ENCODE measurements around the gene SYT9.

SYT9 gene

DNA sequence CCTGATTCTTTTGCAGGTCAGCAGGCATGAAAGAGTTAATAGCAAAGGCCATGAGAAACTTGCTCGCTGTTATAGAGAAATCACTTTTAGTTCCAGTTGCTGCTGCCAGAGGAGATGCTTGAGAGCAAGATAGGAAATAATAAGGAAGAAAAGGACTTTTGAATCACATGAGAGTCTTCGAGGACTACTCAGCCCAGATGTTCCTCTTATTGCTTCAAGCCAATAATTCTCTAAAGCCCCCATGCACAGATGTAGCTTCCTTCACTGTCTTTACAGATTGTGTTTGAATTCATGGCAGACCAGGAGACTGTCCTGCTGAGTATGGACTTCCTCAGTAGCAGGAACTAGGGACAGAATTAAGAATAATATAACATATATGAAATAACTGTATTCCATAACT is 183.5 kb downstream of the SYT9 start:
- no peak overlapping the region for H3K27ac ChIP-seq (ENCODE audit: low read length)

DNA sequence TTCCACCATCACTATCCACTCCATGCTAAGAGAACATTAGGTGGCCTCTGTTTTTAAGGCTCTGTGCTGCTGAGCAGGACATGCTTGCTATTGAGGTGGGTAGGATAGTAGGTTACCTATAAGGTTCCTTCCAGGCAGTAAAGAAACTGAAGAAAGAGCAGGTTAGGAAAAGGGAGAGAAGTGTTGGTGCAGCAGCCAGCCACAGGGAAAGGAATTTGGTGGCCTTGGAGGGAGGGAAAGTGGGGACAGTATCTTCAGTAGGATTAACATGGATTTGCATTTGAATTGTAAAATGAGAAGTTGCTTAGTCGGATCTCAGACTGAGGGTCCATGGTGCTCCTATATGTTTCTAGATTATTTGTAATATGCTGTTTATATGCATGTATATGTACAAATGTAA is 184.4 kb downstream of the SYT9 start:
- no peak overlapping the region for H3K4me3 ChIP-seq (ENCODE audit: low read length)
- H3K9me3 ChIP-seq (ENCODE audit: control insufficient read depth, low read depth, low read length), result no peaks in the 10 kb centered on the region
- no peak overlapping the region for H3K9ac ChIP-seq (ENCODE audit: low read length)
- H3K27ac ChIP-seq (ENCODE audit: low read length), result no peak overlapping the region
- H3K36me3 ChIP-seq (ENCODE audit: control insufficient read depth, low read depth, low read length), result no peaks in the 10 kb centered on the region
- H3K27me3 ChIP-seq (ENCODE audit: control insufficient read depth, insufficient read depth, low read length), result no peaks in the 10 kb centered on the region
- H3K4me1 ChIP-seq (ENCODE audit: control insufficient read depth, low read depth, low read length), result peaks cover 7% of the 10 kb centered on the region

More for the DNA sequence above, 183.5 kb downstream of the SYT9 start:
- Histone ChIP-seq H3K27me3 (ENCODE audit: control insufficient read depth, insufficient read depth, low read length) (no peaks in the 10 kb centered on the region), H3K4me1 (ENCODE audit: control insufficient read depth, low read depth, low read length) (peaks cover 7% of the 10 kb centered on the region), H3K36me3 (ENCODE audit: control insufficient read depth, low read depth, low read length) (no peaks in the 10 kb centered on the region), H3K9ac (ENCODE audit: low read length) (no peak overlapping the region), H3K9me3 (ENCODE audit: control insufficient read depth, low read depth, low read length) (no peaks in the 10 kb centered on the region), H3K4me3 (ENCODE audit: low read length) (no peak overlapping the region)

DNA sequence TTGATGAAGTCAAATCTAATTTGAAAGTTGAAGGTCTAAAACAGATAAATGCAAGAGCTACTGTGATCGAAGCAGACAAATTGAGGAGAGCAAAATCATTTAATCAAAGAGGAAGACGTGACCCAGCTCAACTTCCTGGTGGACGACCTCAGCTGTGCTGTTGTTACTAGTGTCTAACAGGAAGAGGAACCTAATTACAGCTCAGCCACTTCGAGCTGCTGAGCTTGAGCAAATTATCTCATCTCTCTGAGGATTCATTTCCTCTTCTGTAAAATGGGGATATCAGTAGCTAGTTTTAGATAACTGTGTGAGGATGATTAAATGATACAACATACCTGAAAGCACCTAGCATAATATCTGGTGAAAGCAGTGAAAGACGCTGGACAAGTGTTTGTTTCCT is 185.0 kb downstream of the SYT9 start:
- no peak overlapping the region for H3K27ac ChIP-seq (ENCODE audit: low read length)
- H3K36me3 ChIP-seq (ENCODE audit: control insufficient read depth, low read depth, low read length), result no peaks in the 10 kb centered on the region
- H3K9me3 ChIP-seq (ENCODE audit: control insufficient read depth, low read depth, low read length), result no peaks in the 10 kb centered on the region
- peaks cover 7% of the 10 kb centered on the region for H3K4me1 ChIP-seq (ENCODE audit: control insufficient read depth, low read depth, low read length)
- H3K27me3 ChIP-seq (ENCODE audit: control insufficient read depth, insufficient read depth, low read length), result no peaks in the 10 kb centered on the region
- no peak overlapping the region for H3K9ac ChIP-seq (ENCODE audit: low read length)
- no peak overlapping the region for H3K4me3 ChIP-seq (ENCODE audit: low read length)

DNA sequence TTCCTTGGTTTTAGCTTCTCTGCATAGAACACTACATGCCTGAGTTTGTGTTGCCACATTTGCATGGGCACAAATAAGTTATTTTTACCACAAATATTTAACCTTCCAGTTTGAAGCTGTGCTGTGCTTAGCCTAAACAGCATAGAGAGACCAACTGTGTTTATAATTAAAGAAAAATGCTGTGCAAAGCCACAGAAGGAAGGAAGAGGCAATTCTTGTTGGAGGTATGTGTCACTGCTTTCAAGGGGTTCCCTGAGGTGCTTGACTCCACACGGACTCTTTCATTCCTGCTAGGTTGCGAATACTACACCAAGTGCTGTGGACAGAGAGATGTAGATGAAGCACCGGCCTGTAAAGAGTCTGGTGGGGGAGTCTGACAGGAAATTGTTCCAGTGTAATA is 186.0 kb downstream of the SYT9 start:
- Histone ChIP-seq H3K4me3 (ENCODE audit: low read length) (no peak overlapping the region), H3K27me3 (ENCODE audit: control insufficient read depth, insufficient read depth, low read length) (no peaks in the 10 kb centered on the region), H3K9ac (ENCODE audit: low read length) (no peak overlapping the region), H3K4me1 (ENCODE audit: control insufficient read depth, low read depth, low read length) (peaks cover 7% of the 10 kb centered on the region), H3K27ac (ENCODE audit: low read length) (no peak overlapping the region), H3K36me3 (ENCODE audit: control insufficient read depth, low read depth, low read length) (no peaks in the 10 kb centered on the region), H3K9me3 (ENCODE audit: control insufficient read depth, low read depth, low read length) (no peaks in the 10 kb centered on the region)

DNA sequence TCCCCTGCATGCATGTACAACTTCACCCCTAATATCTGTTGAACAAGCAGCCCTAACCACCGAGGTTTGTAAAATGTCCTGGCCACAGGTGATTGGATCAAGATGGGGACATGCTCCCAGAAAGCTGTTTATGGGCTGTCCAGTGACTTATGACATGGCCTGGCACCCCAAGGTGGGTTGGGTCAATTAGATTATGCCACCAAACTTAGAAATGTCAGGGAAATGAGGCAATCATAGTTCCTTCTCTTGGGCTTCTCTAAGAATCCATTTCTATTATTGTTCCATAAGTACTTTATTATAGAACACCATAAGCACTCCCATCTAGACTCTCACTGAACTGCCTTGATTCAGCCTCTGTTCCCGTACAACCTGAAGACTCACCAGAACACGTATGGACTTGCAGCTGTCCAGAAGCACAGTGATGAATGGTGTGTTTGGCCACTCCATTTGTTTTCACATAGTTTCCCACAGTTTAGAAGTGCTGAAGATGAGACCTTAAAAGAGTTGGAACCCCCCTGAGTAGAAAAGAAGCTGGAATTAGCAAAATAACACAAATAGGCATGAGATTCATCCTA is 188.1 kb downstream of the SYT9 start:
- Histone ChIP-seq H3K27me3 (ENCODE audit: control insufficient read depth, insufficient read depth, low read length) (no peaks in the 10 kb centered on the region), H3K4me3 (ENCODE audit: low read length) (no peak overlapping the region), H3K36me3 (ENCODE audit: control insufficient read depth, low read depth, low read length) (no peaks in the 10 kb centered on the region), H3K4me1 (ENCODE audit: control insufficient read depth, low read depth, low read length) (peaks cover 7% of the 10 kb centered on the region), H3K27ac (ENCODE audit: low read length) (no peak overlapping the region), H3K9ac (ENCODE audit: low read length) (no peak overlapping the region), H3K9me3 (ENCODE audit: control insufficient read depth, low read depth, low read length) (no peaks in the 10 kb centered on the region)

DNA sequence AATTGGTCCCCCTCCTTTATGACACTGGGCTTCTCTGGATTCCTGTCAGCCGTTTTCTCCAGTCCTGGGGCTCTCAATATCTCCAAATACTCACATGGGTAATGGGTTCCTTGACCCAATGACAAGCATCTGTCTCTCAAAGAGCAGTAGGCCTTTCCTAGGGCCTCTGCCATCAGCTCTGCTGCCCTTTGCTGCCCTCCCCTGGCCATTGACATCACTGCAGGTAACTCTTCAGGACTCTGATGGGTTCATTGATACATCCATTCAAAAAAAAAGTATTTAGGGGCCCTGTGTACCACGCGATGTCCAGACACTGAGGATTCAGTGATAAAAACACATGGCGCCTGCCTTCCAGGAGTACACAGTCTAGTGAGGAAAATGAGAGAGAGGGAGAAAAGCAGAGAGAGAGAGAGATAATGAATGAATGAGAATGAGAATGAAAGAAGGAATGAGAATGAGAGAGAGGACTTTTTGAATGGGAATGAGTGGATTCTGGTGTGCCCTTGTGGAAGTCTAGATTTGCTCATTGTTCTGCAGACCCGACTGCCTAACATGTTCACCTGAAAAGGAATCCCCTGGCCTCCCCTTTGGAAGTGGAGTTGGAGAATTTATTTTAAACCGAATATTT is 191.0 kb downstream of the SYT9 start:
- no peak overlapping the region for H3K4me3 ChIP-seq (ENCODE audit: low read length)
- H3K27ac ChIP-seq (ENCODE audit: low read length), result no peak overlapping the region
- no peaks in the 10 kb centered on the region for H3K9me3 ChIP-seq (ENCODE audit: control insufficient read depth, low read depth, low read length)
- no peaks in the 10 kb centered on the region for H3K36me3 ChIP-seq (ENCODE audit: control insufficient read depth, low read depth, low read length)
- no peaks in the 10 kb centered on the region for H3K4me1 ChIP-seq (ENCODE audit: control insufficient read depth, low read depth, low read length)
- no peaks in the 10 kb centered on the region for H3K27me3 ChIP-seq (ENCODE audit: control insufficient read depth, insufficient read depth, low read length)
- H3K9ac ChIP-seq (ENCODE audit: low read length), result no peak overlapping the region

DNA sequence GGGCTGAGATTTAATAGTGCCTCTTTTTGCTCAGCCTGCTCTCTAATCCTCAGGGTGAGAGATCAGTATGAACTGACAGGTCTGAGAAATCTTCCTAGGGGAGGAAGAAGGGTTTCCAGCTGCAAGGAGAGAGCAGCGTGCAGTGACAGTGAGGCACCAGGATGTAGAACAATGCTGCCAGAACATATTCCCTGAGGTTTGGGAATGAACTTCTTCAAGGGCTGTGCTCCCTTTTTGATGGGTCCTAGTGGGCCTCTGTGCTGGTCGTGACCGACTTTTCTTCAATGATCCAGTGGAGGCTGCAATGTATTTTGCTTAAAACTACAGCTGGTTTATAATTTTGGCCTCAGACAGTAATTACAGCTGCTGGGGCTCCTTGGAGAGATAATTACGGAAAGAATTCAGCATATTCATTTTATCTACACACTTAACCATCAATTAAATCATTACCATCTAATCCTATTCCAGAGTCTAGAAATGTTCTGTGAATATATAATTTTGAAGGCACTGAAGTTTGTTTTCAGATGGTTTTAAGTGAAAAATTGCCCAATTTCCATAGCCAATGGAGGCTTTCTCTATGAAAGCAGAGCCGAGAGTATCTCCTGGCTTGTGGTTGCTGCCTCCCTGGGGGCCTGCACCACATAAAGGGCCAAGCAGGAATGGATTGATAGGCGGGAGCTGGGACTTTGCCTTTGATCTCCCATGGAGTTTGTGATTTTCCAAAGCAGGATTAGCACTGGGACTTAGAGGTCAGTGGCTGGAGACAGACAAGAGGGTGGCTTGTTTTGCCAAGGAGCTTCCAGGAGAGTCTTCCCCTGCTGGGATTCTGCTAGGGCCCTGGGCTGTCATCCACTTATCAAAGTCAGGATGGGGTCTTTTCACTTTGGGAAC is 192.6 kb downstream of the SYT9 start:
- Histone ChIP-seq H3K4me1 (ENCODE audit: control insufficient read depth, low read depth, low read length) (no peaks in the 10 kb centered on the region), H3K9ac (ENCODE audit: low read length) (no peak overlapping the region), H3K4me3 (ENCODE audit: low read length) (no peak overlapping the region), H3K36me3 (ENCODE audit: control insufficient read depth, low read depth, low read length) (no peaks in the 10 kb centered on the region), H3K27ac (ENCODE audit: low read length) (no peak overlapping the region), H3K9me3 (ENCODE audit: control insufficient read depth, low read depth, low read length) (no peaks in the 10 kb centered on the region), H3K27me3 (ENCODE audit: control insufficient read depth, insufficient read depth, low read length) (no peaks in the 10 kb centered on the region)

DNA sequence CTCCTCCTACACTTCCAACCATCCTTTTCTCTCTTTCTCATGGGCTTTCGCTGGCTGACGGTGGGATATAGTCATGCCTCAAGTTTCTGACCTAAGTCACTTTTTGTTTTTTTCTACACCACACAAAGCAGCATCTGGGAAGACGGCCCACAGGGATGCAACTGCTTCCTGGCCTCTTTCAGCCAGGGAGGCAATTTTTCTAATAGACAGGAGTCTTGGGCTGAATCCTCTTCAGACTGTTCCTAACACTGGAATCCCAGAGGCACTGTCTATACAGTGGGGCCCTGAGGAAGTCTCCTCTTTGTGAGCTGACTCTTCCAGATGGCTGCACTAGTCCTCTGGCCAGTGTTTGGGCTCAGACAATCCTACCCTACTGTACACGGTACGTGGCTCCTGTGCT is 193.9 kb downstream of the SYT9 start:
- no peaks in the 10 kb centered on the region for H3K27me3 ChIP-seq (ENCODE audit: control insufficient read depth, insufficient read depth, low read length)
- H3K27ac ChIP-seq (ENCODE audit: low read length), result no peak overlapping the region
- H3K4me1 ChIP-seq (ENCODE audit: control insufficient read depth, low read depth, low read length), result no peaks in the 10 kb centered on the region
- H3K9me3 ChIP-seq (ENCODE audit: control insufficient read depth, low read depth, low read length), result no peaks in the 10 kb centered on the region
- no peak overlapping the region for H3K4me3 ChIP-seq (ENCODE audit: low read length)
- no peaks in the 10 kb centered on the region for H3K36me3 ChIP-seq (ENCODE audit: control insufficient read depth, low read depth, low read length)
- no peak overlapping the region for H3K9ac ChIP-seq (ENCODE audit: low read length)

DNA sequence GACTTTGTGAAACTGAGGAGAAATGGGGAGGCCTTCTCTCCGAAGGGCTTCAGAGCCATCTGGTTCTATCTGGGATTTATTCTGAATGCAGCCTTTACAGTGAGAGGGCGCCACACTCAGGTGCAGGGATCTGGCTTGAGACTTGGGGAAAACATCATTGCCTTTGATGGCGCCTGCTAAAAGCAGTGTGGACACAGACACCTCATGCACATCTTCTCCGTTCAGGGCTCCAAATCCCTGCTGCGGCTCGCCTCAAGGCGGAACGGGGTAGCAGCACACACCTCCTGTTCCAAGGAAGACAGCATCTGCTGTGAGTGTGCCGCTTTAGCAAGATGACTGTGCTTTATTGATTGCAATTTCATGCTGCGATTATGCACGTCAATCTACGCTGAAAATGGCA is 196.5 kb downstream of the SYT9 start:
- Histone ChIP-seq H3K9me3 (ENCODE audit: control insufficient read depth, low read depth, low read length) (no peaks in the 10 kb centered on the region), H3K9ac (ENCODE audit: low read length) (no peak overlapping the region), H3K27me3 (ENCODE audit: control insufficient read depth, insufficient read depth, low read length) (no peaks in the 10 kb centered on the region), H3K27ac (ENCODE audit: low read length) (no peak overlapping the region), H3K4me1 (ENCODE audit: control insufficient read depth, low read depth, low read length) (no peaks in the 10 kb centered on the region), H3K36me3 (ENCODE audit: control insufficient read depth, low read depth, low read length) (no peaks in the 10 kb centered on the region), H3K4me3 (ENCODE audit: low read length) (no peak overlapping the region)

DNA sequence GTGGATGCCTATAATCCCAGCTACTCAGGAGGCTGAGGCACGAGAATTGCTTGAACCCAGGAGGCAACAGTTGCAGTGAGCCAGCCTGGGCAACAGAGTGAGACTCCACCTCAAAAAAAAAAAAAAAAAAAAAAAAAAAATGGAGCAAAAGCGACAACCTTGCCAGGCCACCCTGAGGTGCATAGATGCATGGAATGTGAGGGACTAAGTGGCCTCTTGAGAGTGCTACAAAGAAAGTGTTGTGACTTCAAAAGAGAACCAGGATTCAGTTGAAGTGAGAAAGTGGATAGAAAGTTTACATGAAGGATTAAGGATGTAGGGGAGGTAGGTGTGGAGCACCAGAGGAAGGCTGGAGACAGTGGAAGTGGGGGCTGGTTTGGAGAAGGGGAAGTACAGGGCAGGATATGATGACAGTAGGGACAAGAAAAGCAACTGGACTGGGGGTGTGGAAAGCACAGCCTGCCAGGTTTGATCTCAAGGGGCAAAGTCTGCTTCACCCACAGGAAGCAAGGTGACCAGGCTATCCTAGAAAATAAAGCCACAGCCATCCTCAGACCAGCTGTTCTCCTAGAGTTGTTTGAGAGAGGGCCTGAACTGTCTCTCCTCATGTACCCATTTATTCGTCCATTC is 197.6 kb downstream of the SYT9 start:
- H3K36me3 ChIP-seq (ENCODE audit: control insufficient read depth, low read depth, low read length), result no peaks in the 10 kb centered on the region
- H3K4me1 ChIP-seq (ENCODE audit: control insufficient read depth, low read depth, low read length), result no peaks in the 10 kb centered on the region
- no peaks in the 10 kb centered on the region for H3K9me3 ChIP-seq (ENCODE audit: control insufficient read depth, low read depth, low read length)
- no peak overlapping the region for H3K9ac ChIP-seq (ENCODE audit: low read length)
- no peak overlapping the region for H3K4me3 ChIP-seq (ENCODE audit: low read length)
- no peak overlapping the region for H3K27ac ChIP-seq (ENCODE audit: low read length)
- no peaks in the 10 kb centered on the region for H3K27me3 ChIP-seq (ENCODE audit: control insufficient read depth, insufficient read depth, low read length)

DNA sequence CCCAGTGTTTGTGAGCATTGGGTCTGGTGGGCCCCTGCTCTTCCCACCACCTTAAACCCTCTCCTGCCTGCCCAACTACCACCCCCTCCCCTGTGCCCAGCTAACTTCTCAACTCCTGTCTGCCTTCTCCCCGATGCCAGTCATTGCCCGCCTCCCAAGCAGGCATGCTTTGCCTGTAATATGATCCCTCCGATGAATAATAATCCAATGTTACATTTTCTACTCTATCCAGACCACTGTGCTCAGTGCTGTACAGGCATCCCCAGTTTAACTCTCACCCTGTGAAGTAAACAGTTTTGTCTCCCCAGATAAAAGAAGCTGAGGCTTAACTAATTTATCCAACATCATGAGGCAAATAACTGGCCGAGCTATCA is 198.1 kb downstream of the SYT9 start:
- Histone ChIP-seq H3K4me3 (ENCODE audit: low read length) (no peak overlapping the region), H3K27me3 (ENCODE audit: control insufficient read depth, insufficient read depth, low read length) (no peaks in the 10 kb centered on the region), H3K4me1 (ENCODE audit: control insufficient read depth, low read depth, low read length) (no peaks in the 10 kb centered on the region), H3K27ac (ENCODE audit: low read length) (no peak overlapping the region), H3K9ac (ENCODE audit: low read length) (no peak overlapping the region), H3K9me3 (ENCODE audit: control insufficient read depth, low read depth, low read length) (no peaks in the 10 kb centered on the region), H3K36me3 (ENCODE audit: control insufficient read depth, low read depth, low read length) (no peaks in the 10 kb centered on the region)

Measured in iPS-18a (cell line).